Stimulated activated CD4-positive, alpha-beta T cell treated with anti-CD3 and anti-CD28 coated beads, Interleukin-15, amount 100 ng/mL, for 1 hour (primary cell): ENCODE results near the gene GAS6.
A peak's percentile ranks its signal among the peaks of the same experiment; 100 is the strongest.

Experiments
- DNase-seq, 2 donors: peaks; one replicate each; pipeline ENCODE4 v3.0.0-alpha.2; 2020; ENCODE audit warnings: low read depth in 1 of 2, low spot score in 1 of 2

The GAS6 gene

GRCh38 chr13:113822266-113822665, 41.6 kb downstream of the GAS6 start:
- DNase-seq: no peak

GRCh38 chr13:113821847-113822246, 42.0 kb downstream of the GAS6 start:
- no peak for DNase-seq

- DNase-seq: no peak
Measured at GRCh38 chr13:113820813-113821651, 42.8 kb downstream of the GAS6 start.

- no peak for DNase-seq
Measured at GRCh38 chr13:113819731-113820715, 43.9 kb downstream of the GAS6 start.

GRCh38 chr13:113819341-113819730, 44.5 kb downstream of the GAS6 start:
- DNase-seq: no peak

GRCh38 chr13:113818700-113819295, 45.1 kb downstream of the GAS6 start:
- DNase-seq: no peak

GRCh38 chr13:113817860-113818691, 45.8 kb downstream of the GAS6 start:
- no peak for DNase-seq

GRCh38 chr13:113816946-113817859, 46.7 kb downstream of the GAS6 start:
- peak; percentile 68 to 71 for DNase-seq

GRCh38 chr13:113816254-113816929, 47.5 kb downstream of the GAS6 start:
- no peak for DNase-seq

GRCh38 chr13:113815151-113816058, 48.5 kb downstream of the GAS6 start:
- DNase-seq: no peak

GRCh38 chr13:113814435-113814821, 49.4 kb downstream of the GAS6 start:
- no peak for DNase-seq

- DNase-seq: no peak
Measured at GRCh38 chr13:113813749-113814434, 50.0 kb downstream of the GAS6 start.

GRCh38 chr13:113813070-113813748, 50.7 kb downstream of the GAS6 start:
- DNase-seq: no peak

GRCh38 chr13:113812178-113813040, 51.5 kb downstream of the GAS6 start:
- DNase-seq: no peak

GRCh38 chr13:113811081-113811928, 52.6 kb downstream of the GAS6 start:
- no peak for DNase-seq
